Progenitor cell of endocrine pancreas (in vitro differentiated cells): ENCODE measurements around the gene KIF18A. TPM values are rescaled to one million over a fixed set of nuclear protein-coding genes. Genes with fewer than 3 reads are reported as not detected.

Experiments used
- DNase-seq: peaks from one replicate; pipeline ENCODE4 v3.0.0; 2021; ENCODE audit warnings: low spot score; ENCODE audit not compliant: unreplicated experiment
- H3K27ac Mint-ChIP-seq: 2 replicates; pipeline ENCODE4 v1.8.0; 2021; ENCODE audit warnings: mild to moderate bottlenecking, moderate library complexity, mixed read lengths
- H3K27me3 Mint-ChIP-seq: 2 replicates; pipeline ENCODE4 v1.8.0; 2021; ENCODE audit warnings: mixed read lengths
- H3K36me3 Mint-ChIP-seq: 2 replicates; pipeline ENCODE4 v1.8.0; 2022; ENCODE audit warnings: mixed read lengths; ENCODE audit not compliant: insufficient read depth
- H3K4me1 Mint-ChIP-seq: 2 replicates; pipeline ENCODE4 v1.8.0; 2021; ENCODE audit warnings: low read depth, mixed read lengths
- H3K4me3 Mint-ChIP-seq: 2 replicates; pipeline ENCODE4 v1.8.0; 2021; ENCODE audit warnings: low read depth, mild to moderate bottlenecking, moderate library complexity, mixed read lengths
- H3K9me3 Mint-ChIP-seq: 2 replicates; pipeline ENCODE4 v1.8.0; 2021; ENCODE audit warnings: low read depth, mixed read lengths
- total RNA-seq: library from RNA; stranded (reverse); gene quantifications from 2 replicates; pipeline ENCODE4 v1.2.1, GENCODE V29; 2021
- TF ChIP-seq, protein P1 (sequence below): fragments of 200-600 bp; sonication (generic); IDR thresholded peaks from one replicate; pipeline ENCODE4 v1.5.0; 2021; ENCODE audit warnings: antibody characterized with exemption, mild to moderate bottlenecking; ENCODE audit not compliant: unreplicated experiment

KIF18A gene
- total RNA-seq, 1 donor from 2014 or later: 19.1 TPM

DNA sequence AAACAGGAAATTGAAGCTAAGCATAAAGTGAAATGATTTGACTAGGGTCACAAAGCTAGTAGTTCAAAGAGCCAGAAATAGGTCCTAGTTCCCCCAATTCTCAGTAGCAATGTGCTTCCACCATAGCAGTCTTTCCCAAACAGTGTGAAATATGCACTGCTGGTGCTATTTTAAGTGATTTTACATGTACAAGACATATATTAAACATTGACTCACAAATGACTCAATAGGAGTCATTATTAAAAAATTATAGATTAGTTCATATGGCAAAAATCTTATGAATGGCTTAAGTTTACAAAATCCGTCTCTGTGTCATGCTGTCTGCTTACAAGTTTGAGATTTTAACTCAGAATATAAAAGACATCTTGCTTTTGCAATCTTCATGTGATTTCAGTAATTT, 21.4 kb downstream of the KIF18A start:
- Mint-ChIP-seq H3K4me3 (no peak overlapping the region), H3K27me3 (no peaks in the 10 kb centered on the region), H3K9me3 (no peaks in the 10 kb centered on the region), H3K36me3 (peaks cover 9% of the 10 kb centered on the region), H3K4me1 (no peaks in the 10 kb centered on the region), H3K27ac (no peak overlapping the region)
- no peak for DNase-seq
- TF ChIP-seq, protein P1, sequence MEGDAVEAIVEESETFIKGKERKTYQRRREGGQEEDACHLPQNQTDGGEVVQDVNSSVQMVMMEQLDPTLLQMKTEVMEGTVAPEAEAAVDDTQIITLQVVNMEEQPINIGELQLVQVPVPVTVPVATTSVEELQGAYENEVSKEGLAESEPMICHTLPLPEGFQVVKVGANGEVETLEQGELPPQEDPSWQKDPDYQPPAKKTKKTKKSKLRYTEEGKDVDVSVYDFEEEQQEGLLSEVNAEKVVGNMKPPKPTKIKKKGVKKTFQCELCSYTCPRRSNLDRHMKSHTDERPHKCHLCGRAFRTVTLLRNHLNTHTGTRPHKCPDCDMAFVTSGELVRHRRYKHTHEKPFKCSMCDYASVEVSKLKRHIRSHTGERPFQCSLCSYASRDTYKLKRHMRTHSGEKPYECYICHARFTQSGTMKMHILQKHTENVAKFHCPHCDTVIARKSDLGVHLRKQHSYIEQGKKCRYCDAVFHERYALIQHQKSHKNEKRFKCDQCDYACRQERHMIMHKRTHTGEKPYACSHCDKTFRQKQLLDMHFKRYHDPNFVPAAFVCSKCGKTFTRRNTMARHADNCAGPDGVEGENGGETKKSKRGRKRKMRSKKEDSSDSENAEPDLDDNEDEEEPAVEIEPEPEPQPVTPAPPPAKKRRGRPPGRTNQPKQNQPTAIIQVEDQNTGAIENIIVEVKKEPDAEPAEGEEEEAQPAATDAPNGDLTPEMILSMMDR: no peak

DNA sequence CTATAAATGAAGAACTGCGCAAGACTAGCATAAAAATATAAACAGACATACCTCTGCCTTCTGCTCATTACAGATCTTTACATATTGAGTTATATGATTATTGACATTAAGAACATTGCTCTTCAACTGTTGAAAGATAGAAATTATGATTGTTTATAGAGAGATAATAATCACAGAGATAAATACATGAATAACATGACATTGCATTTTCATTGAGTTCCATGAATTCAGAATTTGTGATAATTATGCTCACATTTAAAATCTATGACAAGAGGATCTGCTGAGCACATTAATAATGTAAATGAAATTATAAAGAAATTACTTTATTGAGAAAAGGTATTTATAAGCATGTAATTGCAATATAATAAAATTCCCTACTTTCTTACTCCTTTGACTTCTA, 24.8 kb downstream of the KIF18A start:
- Mint-ChIP-seq H3K4me3 (no peak overlapping the region), H3K9me3 (no peaks in the 10 kb centered on the region), H3K27me3 (no peaks in the 10 kb centered on the region), H3K4me1 (no peaks in the 10 kb centered on the region), H3K27ac (no peak overlapping the region), H3K36me3 (peaks cover 6% of the 10 kb centered on the region)
- no peak for DNase-seq
- TF ChIP-seq, protein P1: no peak

DNA sequence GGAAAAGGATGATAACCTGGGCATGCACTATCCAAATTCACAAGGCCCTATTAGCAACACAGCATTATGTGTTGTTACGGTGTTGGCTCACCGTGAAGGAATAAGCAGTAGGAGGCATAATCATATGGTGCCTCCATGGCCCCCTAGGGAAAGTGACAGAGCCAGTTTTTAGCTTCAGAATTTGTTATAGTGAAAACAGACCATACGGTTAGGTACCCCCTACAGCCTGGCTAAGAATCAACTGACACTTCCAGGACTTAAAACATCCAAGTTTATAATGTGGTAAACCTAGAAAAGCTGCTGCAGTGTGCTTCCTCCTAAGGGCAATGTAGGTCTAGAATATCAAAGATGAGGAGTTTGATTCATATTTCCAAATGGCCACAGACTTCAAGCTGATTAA, 30.4 kb downstream of the KIF18A start:
- no peaks in the 10 kb centered on the region for H3K27me3 Mint-ChIP-seq
- no peak overlapping the region for H3K27ac Mint-ChIP-seq
- TF ChIP-seq, protein P1: no peak
- H3K36me3 Mint-ChIP-seq: peaks cover 5% of the 10 kb centered on the region
- no peak for DNase-seq
- H3K9me3 Mint-ChIP-seq: no peaks in the 10 kb centered on the region
- H3K4me1 Mint-ChIP-seq: peaks cover under 1% of the 10 kb centered on the region
- H3K4me3 Mint-ChIP-seq: no peak overlapping the region

DNA sequence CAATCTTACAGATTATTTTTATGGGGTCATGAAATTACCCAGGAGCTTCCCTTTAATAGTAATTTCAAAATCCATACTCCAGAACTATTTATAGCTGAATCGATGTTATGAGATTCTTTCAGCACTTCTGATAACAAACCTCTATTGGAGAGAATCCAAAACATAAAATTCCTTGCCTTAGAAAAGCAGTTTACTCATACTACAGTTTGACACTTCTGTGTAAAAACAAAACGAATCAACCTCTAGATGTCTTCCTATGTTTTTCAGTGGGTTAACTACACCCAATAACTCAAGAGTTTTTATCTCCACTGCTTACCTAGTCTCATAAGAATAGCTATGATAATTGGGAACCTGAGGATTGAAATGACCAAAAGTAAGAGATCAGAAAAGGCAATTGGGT, 35.6 kb downstream of the KIF18A start:
- Mint-ChIP-seq H3K27me3 (no peaks in the 10 kb centered on the region), H3K36me3 (peaks cover 7% of the 10 kb centered on the region), H3K9me3 (no peaks in the 10 kb centered on the region), H3K4me3 (no peak overlapping the region), H3K27ac (no peak overlapping the region), H3K4me1 (peaks cover 2% of the 10 kb centered on the region)
- DNase-seq: no peak
- TF ChIP-seq, protein P1: no peak

DNA sequence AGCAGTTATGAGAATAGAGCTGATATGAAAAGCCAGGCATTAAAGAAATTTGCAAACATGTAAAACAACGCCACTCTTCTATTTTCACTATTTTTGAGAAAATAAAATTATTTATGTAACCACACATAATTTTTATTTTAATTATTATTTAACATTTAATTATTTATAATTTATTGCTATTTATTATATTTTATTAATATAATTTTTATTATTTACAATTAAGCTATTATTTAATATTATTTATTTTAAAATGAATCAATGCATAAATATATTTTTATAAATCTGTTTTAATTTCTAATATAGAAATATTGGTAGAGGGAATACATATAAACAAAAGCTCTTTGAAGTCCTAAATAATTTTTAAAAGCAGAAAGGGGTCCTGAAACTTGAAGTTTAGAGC, 36.7 kb downstream of the KIF18A start:
- TF ChIP-seq, protein P1: no peak
- H3K36me3 Mint-ChIP-seq: peaks cover 5% of the 10 kb centered on the region

More for the DNA sequence above, 36.7 kb downstream of the KIF18A start:
- Mint-ChIP-seq H3K9me3 (no peaks in the 10 kb centered on the region), H3K27ac (no peak overlapping the region), H3K4me3 (no peak overlapping the region), H3K27me3 (no peaks in the 10 kb centered on the region), H3K4me1 (peaks cover 2% of the 10 kb centered on the region)
- DNase-seq: no peak
